WTC11 (cell line): ENCODE data around the gene ZFAND3. TPM values are rescaled to one million over a fixed set of nuclear protein-coding genes. Genes with fewer than 3 reads are reported as not detected.

Source experiments
- ATAC-seq: fragments of 200-7000 bp; cut with Tn5 transposase; 2 replicates; pipeline ENCODE4 v1.10.0; 2021; ENCODE audit warnings: mild to moderate bottlenecking, moderate library complexity
- CTCF ChIA-PET: fragments of 300-600 bp; sonication (Branson Sonifier 250); formaldehyde crosslinking; loops from one replicate; lab custom pipeline; 2021; ENCODE audit warnings: antibody characterized with exemption; lab: Charles Lee
- POLR2A ChIA-PET: fragments of 350-600 bp; sonication (Branson Sonifier 250); formaldehyde crosslinking; loops from one replicate; lab custom pipeline; 2021; ENCODE audit warnings: antibody characterized with exemption; lab: Charles Lee
- DNase-seq: peaks from one replicate; pipeline ENCODE4 v3.0.0; 2021; ENCODE audit warnings: low spot score
- H3K27ac Mint-ChIP-seq: 2 replicates; pipeline ENCODE4 v1.8.0; 2021; ENCODE audit warnings: mixed read lengths
- H3K27me3 Mint-ChIP-seq: 2 replicates; pipeline ENCODE4 v1.8.0; 2021; ENCODE audit warnings: low read depth, mild to moderate bottlenecking, moderate library complexity, mixed read lengths
- H3K36me3 Mint-ChIP-seq: 2 replicates; pipeline ENCODE4 v1.8.0; 2021; ENCODE audit warnings: mixed read lengths
- H3K4me1 Mint-ChIP-seq: 2 replicates; pipeline ENCODE4 v1.8.0; 2022; ENCODE audit warnings: mixed read lengths
- H3K4me3 Mint-ChIP-seq: 2 replicates; pipeline ENCODE4 v1.8.0; 2021; ENCODE audit warnings: mild to moderate bottlenecking, moderate library complexity, mixed read lengths
- H3K9me3 Mint-ChIP-seq: 2 replicates; pipeline ENCODE4 v1.8.0; 2021; ENCODE audit warnings: mixed read lengths
- CDX4 ChIP-seq: fragments of 250-450 bp; sonication (Bioruptor Pico); IDR thresholded peaks from 2 replicates; pipeline ENCODE4 v1.9.0; 2021; ENCODE audit warnings: moderate library complexity, mild to moderate bottlenecking, inconsistent platforms, borderline replicate concordance
- CREB1 ChIP-seq: sonication (generic); formaldehyde crosslinking; IDR thresholded peaks from 2 replicates; pipeline ENCODE4 v1.8.0; 2023; ENCODE audit warnings: mild to moderate bottlenecking, missing genetic modification reagents
- ELF4 ChIP-seq: sonication (generic); formaldehyde crosslinking; IDR thresholded peaks from 2 replicates; pipeline ENCODE4 v1.8.1; 2022; ENCODE audit warnings: low read depth, mild to moderate bottlenecking, moderate library complexity, missing genetic modification reagents
- EMX1 ChIP-seq: fragments of 250-450 bp; sonication (Bioruptor Pico); IDR thresholded peaks from 2 replicates; pipeline ENCODE4 v1.8.0; 2021; ENCODE audit warnings: mild to moderate bottlenecking
- GABPB1 ChIP-seq: sonication (generic); formaldehyde crosslinking; IDR thresholded peaks from 2 replicates; pipeline ENCODE4 v1.8.1; 2023; ENCODE audit warnings: mild to moderate bottlenecking, missing genetic modification reagents
- GTF2I ChIP-seq: fragments of 250-450 bp; sonication (Bioruptor Pico); conservative IDR thresholded peaks from 2 replicates; pipeline ENCODE4 v1.4.0; 2021; ENCODE audit warnings: mild to moderate bottlenecking
- HMGXB4 ChIP-seq: sonication (generic); formaldehyde crosslinking; IDR thresholded peaks from 2 replicates; pipeline ENCODE4 v1.8.1; 2023; ENCODE audit warnings: mild to moderate bottlenecking, moderate library complexity, missing genetic modification reagents
- JUN ChIP-seq: sonication (generic); formaldehyde crosslinking; IDR thresholded peaks from 2 replicates; pipeline ENCODE4 v1.8.0; 2023; ENCODE audit warnings: mild to moderate bottlenecking, missing genetic modification reagents
- OVOL2 ChIP-seq: fragments of 250-450 bp; sonication (Bioruptor Pico); IDR thresholded peaks from 2 replicates; pipeline ENCODE4 v1.9.0; 2021; ENCODE audit warnings: mild to moderate bottlenecking, borderline replicate concordance
- SMAD3 ChIP-seq: sonication (generic); formaldehyde crosslinking; IDR thresholded peaks from 2 replicates; pipeline ENCODE4 v1.8.0; 2022; ENCODE audit warnings: missing genetic modification reagents, mild to moderate bottlenecking, borderline replicate concordance
- SMAD4 ChIP-seq: sonication (generic); formaldehyde crosslinking; IDR thresholded peaks from 2 replicates; pipeline ENCODE4 v1.8.0; 2022; ENCODE audit warnings: mild to moderate bottlenecking, missing genetic modification reagents
- USF2 ChIP-seq: sonication (generic); formaldehyde crosslinking; IDR thresholded peaks from 2 replicates; pipeline ENCODE4 v1.8.1; 2023; ENCODE audit warnings: mild to moderate bottlenecking, missing genetic modification reagents, moderate library complexity
- ZBTB43 ChIP-seq: sonication (generic); formaldehyde crosslinking; IDR thresholded peaks from 2 replicates; pipeline ENCODE4 v1.8.1; 2023; ENCODE audit warnings: mild to moderate bottlenecking, missing genetic modification reagents
- ZNF317 ChIP-seq: sonication (generic); formaldehyde crosslinking; IDR thresholded peaks from 2 replicates; pipeline ENCODE4 v1.8.1; 2023; ENCODE audit warnings: low read depth, mild to moderate bottlenecking, moderate library complexity, missing genetic modification reagents, borderline replicate concordance
- ZNF396 ChIP-seq: fragments of 250-450 bp; sonication (Bioruptor Pico); IDR thresholded peaks from 2 replicates; pipeline ENCODE4 v1.8.0; 2021; ENCODE audit warnings: mild to moderate bottlenecking, moderate library complexity, borderline replicate concordance
- ZNF423 ChIP-seq: fragments of 250-450 bp; sonication (Bioruptor Pico); IDR thresholded peaks from 2 replicates; pipeline ENCODE4 v2.1.2; 2022; ENCODE audit warnings: mild to moderate bottlenecking, moderate library complexity
- ZNF532 ChIP-seq: fragments of 250-450 bp; sonication (Bioruptor Pico); IDR thresholded peaks from 2 replicates; pipeline ENCODE4 v1.9.0; 2021; ENCODE audit warnings: mild to moderate bottlenecking, borderline replicate concordance
- ZNF671 ChIP-seq: fragments of 250-450 bp; sonication (Bioruptor Pico); IDR thresholded peaks from 2 replicates; pipeline ENCODE4 v1.8.0; 2021; ENCODE audit warnings: mild to moderate bottlenecking
- ZSCAN18 ChIP-seq: fragments of 250-450 bp; sonication (Bioruptor Pico); IDR thresholded peaks from 2 replicates; pipeline ENCODE4 v2.1.2; 2022; ENCODE audit warnings: mild to moderate bottlenecking, moderate library complexity
- total RNA-seq: library from RNA; stranded (reverse); gene quantifications from 3 replicates; pipeline ENCODE4 v1.2.3, GENCODE V29; 2021

Gene ZFAND3
- total RNA-seq, 1 experiment from 2014 or later = 50.3 TPM

- TF ChIP-seq ZNF532 (CRISPR knock-in tag) = no peak
- no peak for TF ChIP-seq ZNF317
Measured at GRCh38 chr6:37956711-37957275, 137.3 kb downstream of the ZFAND3 start (continued).

- Mint-ChIP-seq H3K27ac (no peak overlapping the region), H3K36me3 (peaks cover 14% of the 10 kb centered on the region), H3K9me3 (peaks cover 17% of the 10 kb centered on the region), H3K4me1 (peaks cover 12% of the 10 kb centered on the region), H3K4me3 (no peak overlapping the region), H3K27me3 (no peaks in the 10 kb centered on the region)
- ATAC-seq (no peak), DNase-seq (no peak)
- POLR2A ChIA-PET = interaction anchor here (0.6 kb wide), 1 partner anchor 49 kb away, joined by 3 read pairs; no protein-coding TSS in a partner anchor
- no peak for TF ChIP-seq USF2 (CRISPR knock-in tag)
- TF ChIP-seq SMAD4 (CRISPR knock-in tag) = no peak
- TF ChIP-seq CDX4 (CRISPR knock-in tag) = no peak
- TF ChIP-seq ZNF396 (CRISPR knock-in tag) = no peak
- TF ChIP-seq ZNF423 (CRISPR knock-in tag) = no peak
- no peak for TF ChIP-seq GABPB1 (CRISPR knock-in tag)
- CTCF ChIA-PET = no interaction called here
Measured at GRCh38 chr6:37959061-37959460, 139.5 kb downstream of the ZFAND3 start.

GRCh38 chr6:37960139-37960935, 140.8 kb downstream of the ZFAND3 start:
- DNase-seq (no peak), ATAC-seq (no peak)
- ChIA-PET CTCF (no interaction called here), POLR2A (no interaction called here)
- H3K36me3 Mint-ChIP-seq = peaks cover 14% of the 10 kb centered on the region
- no peak overlapping the region for H3K4me3 Mint-ChIP-seq
- peaks cover 17% of the 10 kb centered on the region for H3K9me3 Mint-ChIP-seq
- H3K27me3 Mint-ChIP-seq = no peaks in the 10 kb centered on the region
- peaks cover 12% of the 10 kb centered on the region for H3K4me1 Mint-ChIP-seq
- H3K27ac Mint-ChIP-seq = no peak overlapping the region
- TF ChIP-seq HMGXB4 (CRISPR knock-in tag) (no peak), GTF2I (CRISPR knock-in tag) (no peak), JUN (CRISPR knock-in tag) (no peak), ZBTB43 (CRISPR knock-in tag) (no peak), SMAD3 (CRISPR knock-in tag) (no peak), ELF4 (CRISPR knock-in tag) (no peak), EMX1 (CRISPR knock-in tag) (no peak), CDX4 (CRISPR knock-in tag) (no peak), OVOL2 (CRISPR knock-in tag) (no peak), CREB1 (CRISPR knock-in tag) (no peak), ZSCAN18 (CRISPR knock-in tag) (no peak), ZNF671 (CRISPR knock-in tag) (no peak)
